Activated CD4-positive, alpha-beta T cell treated with anti-CD3 and anti-CD28 coated beads for 1 hour (primary cell): ENCODE data around the gene NACC2.
A peak's percentile ranks its signal among the peaks of the same experiment; 100 is the strongest.
"Not testable (repeated sequence)": the region's sequence is repeated elsewhere in the genome, so short reads cannot be mapped to it uniquely, and the experiment has no call there.

Source experiments
- DNase-seq: peaks from one replicate; pipeline ENCODE4 v3.0.0-alpha.2; 2020

The NACC2 gene

GRCh38 chr9:136109351-136110081 lies 14.4 kb upstream of the NACC2 start:
- peak; percentile 87 for DNase-seq

GRCh38 chr9:136108648-136109266 lies 13.7 kb upstream of the NACC2 start:
- no peak for DNase-seq

- no peak for DNase-seq
Measured at GRCh38 chr9:136107953-136108647, 13.0 kb upstream of the NACC2 start.

GRCh38 chr9:136107155-136107952 lies 12.3 kb upstream of the NACC2 start:
- no peak for DNase-seq

GRCh38 chr9:136105398-136106135 lies 10.5 kb upstream of the NACC2 start:
- no peak for DNase-seq

GRCh38 chr9:136104916-136105315 lies 9.8 kb upstream of the NACC2 start:
- no peak for DNase-seq

GRCh38 chr9:136104488-136104800 lies 9.4 kb upstream of the NACC2 start:
- DNase-seq, result no peak

- no peak for DNase-seq
Measured at GRCh38 chr9:136103651-136104487, 8.8 kb upstream of the NACC2 start.

- DNase-seq, result not testable (repeated sequence)
Measured at GRCh38 chr9:136101615-136102074, 6.6 kb upstream of the NACC2 start.

- no peak for DNase-seq
Measured at GRCh38 chr9:136100700-136101614, 5.9 kb upstream of the NACC2 start.

GRCh38 chr9:136099542-136099941 lies 4.5 kb upstream of the NACC2 start:
- no peak for DNase-seq

GRCh38 chr9:136098844-136099243 lies 3.8 kb upstream of the NACC2 start:
- DNase-seq, result no peak

- no peak for DNase-seq
Measured at GRCh38 chr9:136098210-136098609, 3.1 kb upstream of the NACC2 start.

GRCh38 chr9:136096505-136097001 lies 1.5 kb upstream of the NACC2 start:
- DNase-seq, result no peak

- DNase-seq, result peak; percentile 44
Measured at GRCh38 chr9:136093995-136094881, 851 bp downstream of the NACC2 start.

GRCh38 chr9:136093346-136093986 lies 1.6 kb downstream of the NACC2 start:
- no peak for DNase-seq

- no peak for DNase-seq
Measured at GRCh38 chr9:136092741-136093140, 2.3 kb downstream of the NACC2 start.

- no peak for DNase-seq
Measured at GRCh38 chr9:136092353-136092650, 2.8 kb downstream of the NACC2 start.
